Glutamatergic neuron (in vitro differentiated cells): ENCODE data around the gene ZNF546. TPM values are rescaled to one million over a fixed set of nuclear protein-coding genes. Genes with fewer than 3 reads are reported as not detected.

Experiments
- DNase-seq: peaks from one replicate; pipeline ENCODE4 v3.0.0; 2022
- H3K27ac Mint-ChIP-seq: one replicate; pipeline ENCODE4 v1.8.0; 2020; ENCODE audit warnings: mild to moderate bottlenecking, mixed read lengths, inconsistent platforms; ENCODE audit not compliant: unreplicated experiment
- H3K27me3 Mint-ChIP-seq: one replicate; pipeline ENCODE4 v1.8.0; 2020; ENCODE audit warnings: mild to moderate bottlenecking, moderate library complexity, mixed read lengths, inconsistent platforms; ENCODE audit not compliant: unreplicated experiment
- H3K36me3 Mint-ChIP-seq: one replicate; pipeline ENCODE4 v1.8.0; 2020; ENCODE audit warnings: mild to moderate bottlenecking, mixed read lengths, inconsistent platforms; ENCODE audit not compliant: unreplicated experiment
- H3K4me1 Mint-ChIP-seq: one replicate; pipeline ENCODE4 v1.8.0; 2020; ENCODE audit warnings: mild to moderate bottlenecking, low read depth, mixed read lengths, inconsistent platforms; ENCODE audit not compliant: unreplicated experiment
- H3K4me3 Mint-ChIP-seq: one replicate; pipeline ENCODE4 v1.8.0; 2020; ENCODE audit warnings: mild to moderate bottlenecking, mixed read lengths, inconsistent platforms; ENCODE audit not compliant: unreplicated experiment
- H3K9me3 Mint-ChIP-seq: one replicate; pipeline ENCODE4 v1.8.0; 2020; ENCODE audit warnings: mild to moderate bottlenecking, moderate library complexity, mixed read lengths, inconsistent platforms; ENCODE audit not compliant: unreplicated experiment
- total RNA-seq: library from RNA; stranded (reverse); fragmentation: NEBNext Ultra II Directional; extraction: Animal tissue kit (Norgen Biotek cat#: 25700); gene quantifications from one replicate; pipeline ENCODE4 v1.2.1, GENCODE V29; 2021; ENCODE audit not compliant: unreplicated experiment
- TF ChIP-seq, protein P1 (sequence below): fragments of 200-600 bp; sonication (generic); IDR thresholded peaks from one replicate; pipeline ENCODE4 v1.5.0; 2021; ENCODE audit not compliant: partially characterized antibody, unreplicated experiment

Gene ZNF546
- total RNA-seq, 1 donor from 2014 or later, result 3.2 TPM

DNA sequence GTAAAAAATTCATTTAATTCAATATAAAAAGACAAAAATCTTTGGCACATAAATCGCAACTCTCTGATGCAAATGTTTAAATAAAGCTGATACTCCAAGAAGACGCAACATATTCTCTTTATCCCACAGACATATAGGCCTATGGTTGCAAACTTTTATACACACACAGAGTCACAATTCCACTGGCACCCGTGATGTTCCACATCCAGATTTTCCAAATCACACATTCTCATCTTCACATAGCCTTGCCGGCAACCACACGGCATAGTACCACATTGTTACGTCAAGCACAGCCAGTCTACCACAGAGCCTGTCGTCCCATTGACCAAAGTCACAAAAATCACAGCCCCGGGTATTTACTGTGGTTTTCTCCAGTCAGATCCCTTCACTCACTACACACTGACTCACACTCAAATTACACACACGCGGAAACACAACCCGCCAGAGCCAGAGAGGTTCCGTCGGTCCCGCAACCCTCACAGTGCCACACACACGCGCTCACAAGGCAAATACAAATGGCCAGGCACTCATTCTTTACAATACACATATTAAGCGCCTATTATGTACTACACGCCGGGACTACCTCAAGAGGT, 546 bp upstream of the ZNF546 start:
- TF ChIP-seq, protein P1, sequence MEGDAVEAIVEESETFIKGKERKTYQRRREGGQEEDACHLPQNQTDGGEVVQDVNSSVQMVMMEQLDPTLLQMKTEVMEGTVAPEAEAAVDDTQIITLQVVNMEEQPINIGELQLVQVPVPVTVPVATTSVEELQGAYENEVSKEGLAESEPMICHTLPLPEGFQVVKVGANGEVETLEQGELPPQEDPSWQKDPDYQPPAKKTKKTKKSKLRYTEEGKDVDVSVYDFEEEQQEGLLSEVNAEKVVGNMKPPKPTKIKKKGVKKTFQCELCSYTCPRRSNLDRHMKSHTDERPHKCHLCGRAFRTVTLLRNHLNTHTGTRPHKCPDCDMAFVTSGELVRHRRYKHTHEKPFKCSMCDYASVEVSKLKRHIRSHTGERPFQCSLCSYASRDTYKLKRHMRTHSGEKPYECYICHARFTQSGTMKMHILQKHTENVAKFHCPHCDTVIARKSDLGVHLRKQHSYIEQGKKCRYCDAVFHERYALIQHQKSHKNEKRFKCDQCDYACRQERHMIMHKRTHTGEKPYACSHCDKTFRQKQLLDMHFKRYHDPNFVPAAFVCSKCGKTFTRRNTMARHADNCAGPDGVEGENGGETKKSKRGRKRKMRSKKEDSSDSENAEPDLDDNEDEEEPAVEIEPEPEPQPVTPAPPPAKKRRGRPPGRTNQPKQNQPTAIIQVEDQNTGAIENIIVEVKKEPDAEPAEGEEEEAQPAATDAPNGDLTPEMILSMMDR, result no peak
- Mint-ChIP-seq H3K4me3 (peak overlapping the region; percentile 100), H3K36me3 (peaks cover 20% of the 10 kb centered on the region), H3K9me3 (peaks cover 9% of the 10 kb centered on the region), H3K27ac (peak overlapping the region; percentile 97), H3K4me1 (peaks cover 9% of the 10 kb centered on the region), H3K27me3 (peaks cover 7% of the 10 kb centered on the region)
- DNase-seq, result peak; percentile 17

DNA sequence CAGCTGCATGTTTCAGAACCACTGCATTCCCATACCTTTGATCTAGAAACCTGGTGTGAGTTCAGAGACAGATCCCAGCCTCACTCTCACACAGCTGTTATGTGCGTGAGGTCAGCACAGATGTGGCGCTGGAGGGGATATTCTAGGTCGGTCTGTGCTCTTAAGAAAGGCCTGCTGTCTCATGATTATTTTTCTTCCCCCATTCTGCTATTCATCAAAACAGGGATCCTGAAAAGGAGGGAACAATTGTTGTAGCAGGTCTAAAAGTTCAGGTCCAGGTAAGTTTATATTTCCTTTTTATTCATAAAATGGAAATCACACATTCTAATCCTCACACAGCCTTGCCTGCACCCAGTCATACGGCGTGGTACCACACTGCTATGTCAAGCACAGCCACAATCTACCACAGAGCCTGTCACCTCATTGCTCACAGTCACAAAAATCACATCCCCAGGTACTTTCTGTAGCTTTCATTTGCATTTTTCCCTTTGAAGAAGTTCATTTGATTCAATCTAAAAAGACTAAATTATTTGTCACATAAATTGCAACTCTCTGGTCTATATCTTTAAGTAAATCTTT, 867 bp downstream of the ZNF546 start:
- DNase-seq, result no peak
- peaks cover 20% of the 10 kb centered on the region for H3K36me3 Mint-ChIP-seq
- H3K27ac Mint-ChIP-seq, result peak overlapping the region; percentile 97
- H3K27me3 Mint-ChIP-seq, result peaks cover 7% of the 10 kb centered on the region
- peaks cover 9% of the 10 kb centered on the region for H3K9me3 Mint-ChIP-seq
- peaks cover 9% of the 10 kb centered on the region for H3K4me1 Mint-ChIP-seq
- peak overlapping the region; percentile 100 for H3K4me3 Mint-ChIP-seq
- TF ChIP-seq, protein P1, result no peak

DNA sequence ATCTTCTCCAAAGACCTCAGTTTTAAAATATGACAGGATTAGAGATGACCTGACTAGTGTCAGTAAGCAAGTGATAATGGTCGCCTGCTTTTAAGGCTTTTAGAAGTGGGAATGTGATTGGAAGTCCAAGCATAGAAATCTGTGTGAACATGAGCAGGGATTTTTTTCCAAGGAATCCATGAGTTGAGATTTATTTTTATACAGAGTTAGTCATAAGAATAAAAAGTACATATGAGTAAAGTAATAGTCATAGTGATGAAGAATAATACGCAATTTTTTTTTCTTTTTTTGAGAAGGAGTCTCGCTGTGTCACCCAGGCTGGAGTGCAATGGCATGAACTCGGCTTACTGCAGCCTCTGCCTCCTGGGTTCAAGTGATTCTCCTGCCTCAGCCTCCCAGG, 1.6 kb downstream of the ZNF546 start:
- TF ChIP-seq, protein P1, result no peak
- Mint-ChIP-seq H3K27ac (no peak overlapping the region), H3K4me1 (peaks cover 9% of the 10 kb centered on the region), H3K27me3 (peaks cover 7% of the 10 kb centered on the region), H3K4me3 (peak overlapping the region; percentile 20), H3K9me3 (peaks cover 8% of the 10 kb centered on the region), H3K36me3 (peaks cover 12% of the 10 kb centered on the region)
- DNase-seq, result no peak

DNA sequence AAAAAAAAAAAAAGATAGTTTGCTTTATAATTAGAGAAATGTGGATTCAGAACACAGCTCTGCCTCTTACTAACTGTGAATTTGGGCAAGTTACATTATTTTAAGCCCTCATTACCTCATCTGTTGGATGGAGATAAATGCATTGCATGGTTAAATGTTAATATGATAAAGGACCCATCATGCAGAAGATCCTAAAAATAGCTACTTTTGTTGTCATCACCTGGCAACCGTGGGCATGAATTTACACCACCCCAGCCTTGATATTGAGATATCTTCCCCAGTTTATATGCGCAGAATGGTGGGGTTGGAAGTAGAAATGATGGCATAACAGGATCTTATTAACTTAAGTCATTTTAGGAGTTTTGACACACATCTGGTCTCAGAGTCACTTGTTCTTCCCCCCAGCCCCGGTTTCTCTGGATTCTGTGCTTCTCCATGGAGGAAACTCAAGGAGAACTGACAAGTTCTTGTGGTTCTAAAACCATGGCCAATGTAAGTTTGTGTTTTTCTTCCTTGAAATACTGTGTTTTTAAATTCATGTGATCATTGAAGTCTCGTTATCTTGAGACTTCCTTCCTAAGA, 8.9 kb downstream of the ZNF546 start:
- no peaks in the 10 kb centered on the region for H3K4me1 Mint-ChIP-seq

More for the DNA sequence above, 8.9 kb downstream of the ZNF546 start:
- TF ChIP-seq, protein P1, result no peak
- no peaks in the 10 kb centered on the region for H3K27me3 Mint-ChIP-seq
- no peak overlapping the region for H3K4me3 Mint-ChIP-seq
- no peaks in the 10 kb centered on the region for H3K9me3 Mint-ChIP-seq
- peaks cover 20% of the 10 kb centered on the region for H3K36me3 Mint-ChIP-seq
- no peak overlapping the region for H3K27ac Mint-ChIP-seq
- DNase-seq, result no peak
